ENCODE measurements around the gene QRSL1.

GRCh38 chr6:106586815-106587415, 42.5 kb upstream of the QRSL1 start:
- TF ChIP-seq CTCF (IDR thresholded peaks at IDR 0.05; ENCODE audit: poor library complexity, severe bottlenecking), result no peak
- TF ChIP-seq EZH2 (IDR thresholded peaks at IDR 0.05; ENCODE audit: borderline replicate concordance, insufficient read depth, low read length, poor library complexity, severe bottlenecking), result no peak
- no peak for TF ChIP-seq POLR2AphosphoS5 (IDR thresholded peaks at IDR 0.05)
- TF ChIP-seq MXI1 (conservative IDR thresholded peaks at IDR 0.05; ENCODE audit: poor library complexity, severe bottlenecking), result no peak
- TF ChIP-seq REST (IDR thresholded peaks at IDR 0.05; ENCODE audit: borderline replicate concordance), result no peak
- TF ChIP-seq EP300 (conservative IDR thresholded peaks at IDR 0.05; ENCODE audit: poor library complexity, severe bottlenecking), result no peak
- TF ChIP-seq RAD21 (conservative IDR thresholded peaks at IDR 0.05), result no peak
- no peak for TF ChIP-seq TAF1 (IDR thresholded peaks at IDR 0.05; ENCODE audit: low read depth)

All from neural cell (in vitro differentiated cells).